Chondrocyte (in vitro differentiated cells): ENCODE data around the gene HMMR. TPM values are rescaled to one million over a fixed set of nuclear protein-coding genes. Genes with fewer than 3 reads are reported as not detected.

Source experiments
- DNase-seq: peaks from one replicate; pipeline ENCODE4 v3.0.0; 2021; ENCODE audit warnings: mixed read lengths, low spot score
- H3K27ac Mint-ChIP-seq: one replicate; pipeline ENCODE4 v1.8.0; 2021; ENCODE audit warnings: mild to moderate bottlenecking, moderate library complexity, mixed read lengths; ENCODE audit not compliant: unreplicated experiment
- H3K27me3 Mint-ChIP-seq: 2 replicates; pipeline ENCODE4 v1.8.0; 2021; ENCODE audit warnings: low read depth, mixed read lengths
- H3K36me3 Mint-ChIP-seq: 2 replicates; pipeline ENCODE4 v1.8.0; 2021; ENCODE audit warnings: low read depth, mixed read lengths
- H3K4me1 Mint-ChIP-seq: 2 replicates; pipeline ENCODE4 v1.8.0; 2021; ENCODE audit warnings: low read depth, mild to moderate bottlenecking, mixed read lengths
- H3K4me3 Mint-ChIP-seq: one replicate; pipeline ENCODE4 v1.8.0; 2021; ENCODE audit warnings: mild to moderate bottlenecking, moderate library complexity, mixed read lengths; ENCODE audit not compliant: unreplicated experiment
- H3K9me3 Mint-ChIP-seq: 2 replicates; pipeline ENCODE4 v1.8.0; 2021; ENCODE audit warnings: low read depth, mixed read lengths
- CTCF ChIP-seq: fragments of 200-600 bp; sonication (generic); IDR thresholded peaks from 2 replicates; pipeline ENCODE4 v1.5.0; 2021; ENCODE audit warnings: antibody characterized with exemption, mild to moderate bottlenecking, moderate library complexity
- total RNA-seq: library from RNA; stranded (reverse); gene quantifications from 3 replicates; pipeline ENCODE4 v1.2.1, GENCODE V29; 2021

HMMR gene
- total RNA-seq, 1 donor from 2014 or later, result 4.2 TPM

- DNase-seq, result no peak
- Mint-ChIP-seq H3K4me3 (no peak overlapping the region), H3K9me3 (no peaks in the 10 kb centered on the region), H3K36me3 (peaks cover 2% of the 10 kb centered on the region), H3K4me1 (peaks cover 4% of the 10 kb centered on the region), H3K27me3 (no peaks in the 10 kb centered on the region), H3K27ac (no peak overlapping the region)
- peak; percentile 81 for TF ChIP-seq CTCF
Observed at GRCh38 chr5:163473635-163474243, 13.3 kb downstream of the HMMR start.

GRCh38 chr5:163475411-163475810 is 15.0 kb downstream of the HMMR start:
- Mint-ChIP-seq H3K9me3 (no peaks in the 10 kb centered on the region), H3K27me3 (no peaks in the 10 kb centered on the region), H3K4me1 (peaks cover 4% of the 10 kb centered on the region), H3K27ac (no peak overlapping the region), H3K4me3 (no peak overlapping the region), H3K36me3 (peaks cover 2% of the 10 kb centered on the region)
- no peak for TF ChIP-seq CTCF
- no peak for DNase-seq

- Mint-ChIP-seq H3K4me3 (no peak overlapping the region), H3K27me3 (no peaks in the 10 kb centered on the region), H3K9me3 (no peaks in the 10 kb centered on the region), H3K4me1 (peaks cover 4% of the 10 kb centered on the region), H3K36me3 (peaks cover 2% of the 10 kb centered on the region), H3K27ac (no peak overlapping the region)
- no peak for DNase-seq
- no peak for TF ChIP-seq CTCF
Observed at GRCh38 chr5:163478126-163478981, 17.9 kb downstream of the HMMR start.

GRCh38 chr5:163478982-163479271 is 18.5 kb downstream of the HMMR start:
- Mint-ChIP-seq H3K27ac (no peak overlapping the region), H3K36me3 (peaks cover 2% of the 10 kb centered on the region)
- DNase-seq, result no peak

More at GRCh38 chr5:163478982-163479271, 18.5 kb downstream of the HMMR start:
- Mint-ChIP-seq H3K9me3 (no peaks in the 10 kb centered on the region), H3K4me1 (peaks cover 4% of the 10 kb centered on the region), H3K4me3 (no peak overlapping the region), H3K27me3 (no peaks in the 10 kb centered on the region)
- no peak for TF ChIP-seq CTCF
